ENCODE measurements around the gene COA6.

DNA sequence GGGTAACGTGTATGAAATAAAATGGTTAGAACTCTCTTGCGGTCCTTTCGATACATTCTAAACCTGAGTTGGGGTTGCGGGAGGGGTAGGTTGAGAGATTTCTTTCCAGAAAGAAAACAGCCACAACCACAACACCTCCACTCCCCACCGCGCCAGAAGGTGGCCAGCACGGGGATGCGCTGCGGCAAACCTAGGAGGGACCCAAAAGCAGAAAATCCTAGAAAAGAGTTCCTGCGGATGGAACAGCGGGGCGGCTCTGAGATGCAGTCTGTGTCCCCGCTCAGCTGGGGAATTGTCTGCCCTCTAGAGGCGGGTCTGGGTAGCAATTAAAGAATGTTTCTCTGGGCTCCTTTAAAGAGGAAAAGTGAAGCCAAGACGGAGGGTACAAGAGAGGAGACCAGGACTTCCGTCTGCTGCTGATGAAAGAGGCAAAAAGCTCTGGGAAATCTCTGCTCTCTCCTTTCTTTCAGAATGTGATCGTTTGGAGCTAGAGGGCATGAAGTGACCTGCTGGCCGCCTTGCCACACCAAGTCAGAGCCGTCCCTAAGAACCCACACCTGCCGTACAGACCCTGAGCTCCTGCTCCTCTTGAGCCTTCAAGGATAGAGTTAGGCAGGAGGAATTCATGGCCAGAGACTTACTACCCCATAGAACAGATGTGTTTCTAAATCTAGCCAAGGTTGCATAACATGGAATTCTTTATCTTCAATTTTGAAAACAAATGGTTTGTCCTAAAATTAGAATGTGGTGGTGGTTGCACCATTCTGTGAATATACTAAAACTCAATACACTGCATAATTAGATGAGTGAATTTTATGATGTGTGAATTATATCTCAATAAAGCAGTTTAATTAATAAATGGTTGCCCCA lies 46.5 kb upstream of the COA6 start:
- TF ChIP-seq POLR2A (IDR thresholded peaks at IDR 0.05): no peak
- TF ChIP-seq, protein P1, sequence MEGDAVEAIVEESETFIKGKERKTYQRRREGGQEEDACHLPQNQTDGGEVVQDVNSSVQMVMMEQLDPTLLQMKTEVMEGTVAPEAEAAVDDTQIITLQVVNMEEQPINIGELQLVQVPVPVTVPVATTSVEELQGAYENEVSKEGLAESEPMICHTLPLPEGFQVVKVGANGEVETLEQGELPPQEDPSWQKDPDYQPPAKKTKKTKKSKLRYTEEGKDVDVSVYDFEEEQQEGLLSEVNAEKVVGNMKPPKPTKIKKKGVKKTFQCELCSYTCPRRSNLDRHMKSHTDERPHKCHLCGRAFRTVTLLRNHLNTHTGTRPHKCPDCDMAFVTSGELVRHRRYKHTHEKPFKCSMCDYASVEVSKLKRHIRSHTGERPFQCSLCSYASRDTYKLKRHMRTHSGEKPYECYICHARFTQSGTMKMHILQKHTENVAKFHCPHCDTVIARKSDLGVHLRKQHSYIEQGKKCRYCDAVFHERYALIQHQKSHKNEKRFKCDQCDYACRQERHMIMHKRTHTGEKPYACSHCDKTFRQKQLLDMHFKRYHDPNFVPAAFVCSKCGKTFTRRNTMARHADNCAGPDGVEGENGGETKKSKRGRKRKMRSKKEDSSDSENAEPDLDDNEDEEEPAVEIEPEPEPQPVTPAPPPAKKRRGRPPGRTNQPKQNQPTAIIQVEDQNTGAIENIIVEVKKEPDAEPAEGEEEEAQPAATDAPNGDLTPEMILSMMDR (IDR thresholded peaks at IDR 0.05): peak; percentile 57 to 81 (median 71)
